Measurements from ENCODE around the gene CDHR1.

GRCh38 chr10:84198206-84198915, 4.0 kb downstream of the CDHR1 start:
- no peak for TF ChIP-seq SP1 (IDR thresholded peaks at IDR 0.05)
- TF ChIP-seq RXRA (IDR thresholded peaks at IDR 0.05) = no peak

Data from liver (tissue), 2 donors.